Hematopoietic multipotent progenitor cell treated with erythropoietin and hydrocortisone succinate and interleukin-3 and kit ligand, for 6 days (in vitro differentiated cells): Measurements from ENCODE around the gene SHANK1.

ENCODE experiments used
- DNase-seq: peaks from one replicate; pipeline ENCODE4 v3.0.0-alpha.2; 2015

SHANK1 gene

GRCh38 chr19:50711196-50711595, 8.4 kb downstream of the SHANK1 start:
- DNase-seq = no peak

- no peak for DNase-seq
Measured at GRCh38 chr19:50710612-50711011, 9.0 kb downstream of the SHANK1 start.

- peak; percentile 37 for DNase-seq
Measured at GRCh38 chr19:50710094-50710493, 9.5 kb downstream of the SHANK1 start.

- DNase-seq = no peak
Measured at GRCh38 chr19:50708179-50708879, 11.3 kb downstream of the SHANK1 start.

- DNase-seq = no peak
Measured at GRCh38 chr19:50706387-50706786, 13.2 kb downstream of the SHANK1 start.

GRCh38 chr19:50705422-50706019, 14.1 kb downstream of the SHANK1 start:
- DNase-seq = peak; percentile 81

GRCh38 chr19:50703915-50704796, 15.4 kb downstream of the SHANK1 start:
- no peak for DNase-seq

GRCh38 chr19:50702871-50703829, 16.5 kb downstream of the SHANK1 start:
- no peak for DNase-seq

- no peak for DNase-seq
Measured at GRCh38 chr19:50702158-50702870, 17.3 kb downstream of the SHANK1 start.

GRCh38 chr19:50701367-50701985, 18.1 kb downstream of the SHANK1 start:
- no peak for DNase-seq

GRCh38 chr19:50697414-50698124, 22.0 kb downstream of the SHANK1 start:
- DNase-seq = no peak

GRCh38 chr19:50696094-50696483, 23.5 kb downstream of the SHANK1 start:
- no peak for DNase-seq

GRCh38 chr19:50695251-50696093, 24.1 kb downstream of the SHANK1 start:
- peak; percentile 45 for DNase-seq

- no peak for DNase-seq
Measured at GRCh38 chr19:50694815-50695145, 24.8 kb downstream of the SHANK1 start.

GRCh38 chr19:50693064-50693975, 26.3 kb downstream of the SHANK1 start:
- no peak for DNase-seq

- DNase-seq = no peak
Measured at GRCh38 chr19:50690439-50690838, 29.2 kb downstream of the SHANK1 start.

GRCh38 chr19:50688766-50689165, 30.8 kb downstream of the SHANK1 start:
- no peak for DNase-seq

- DNase-seq = no peak
Measured at GRCh38 chr19:50686310-50687032, 33.1 kb downstream of the SHANK1 start.
